UCSD-AML1 (cell line): ENCODE results near the gene RNF207.
A peak's percentile ranks its signal among the peaks of the same experiment; 100 is the strongest.

Experiments
- DNase-seq: peaks from one replicate; lab custom pipeline; 2025; ENCODE audit not compliant: unreplicated experiment; lab: John Stamatoyannopoulos, UW

RNF207 gene

GRCh38 chr1:6224718-6225117 is 18.8 kb downstream of the RNF207 start:
- no peak for DNase-seq

GRCh38 chr1:6225651-6226050 is 19.7 kb downstream of the RNF207 start:
- DNase-seq, result no peak

- no peak for DNase-seq
Observed at GRCh38 chr1:6233376-6233775, 27.5 kb downstream of the RNF207 start.

GRCh38 chr1:6234502-6235295 is 28.8 kb downstream of the RNF207 start:
- no peak for DNase-seq

- DNase-seq, result no peak
Observed at GRCh38 chr1:6235296-6235677, 29.4 kb downstream of the RNF207 start.

- DNase-seq, result no peak
Observed at GRCh38 chr1:6237093-6237492, 31.2 kb downstream of the RNF207 start.

GRCh38 chr1:6239213-6239752 is 33.4 kb downstream of the RNF207 start:
- DNase-seq, result no peak

GRCh38 chr1:6239950-6240768 is 34.2 kb downstream of the RNF207 start:
- DNase-seq, result no peak

GRCh38 chr1:6241107-6241886 is 35.4 kb downstream of the RNF207 start:
- DNase-seq, result no peak

- DNase-seq, result no peak
Observed at GRCh38 chr1:6241887-6242740, 36.2 kb downstream of the RNF207 start.

GRCh38 chr1:6243053-6243834 is 37.3 kb downstream of the RNF207 start:
- no peak for DNase-seq

- DNase-seq, result no peak
Observed at GRCh38 chr1:6243993-6244392, 38.1 kb downstream of the RNF207 start, which contains the start of gene HES3. HES3 (plus strand) TSS chr1:6244179; CDS start chr1:6244366, 187 bp downstream.

- DNase-seq, result no peak
Observed at GRCh38 chr1:6244401-6245049, 38.6 kb downstream of the RNF207 start.

- peak; percentile 87 for DNase-seq
Observed at GRCh38 chr1:6245086-6245868, 39.4 kb downstream of the RNF207 start.

GRCh38 chr1:6245869-6246496 is 40.1 kb downstream of the RNF207 start:
- no peak for DNase-seq

GRCh38 chr1:6246497-6247467 is 40.9 kb downstream of the RNF207 start:
- peak; percentile 69 for DNase-seq
